CD14-positive monocyte (primary cell): Measurements from ENCODE around the gene DYNLT2. TPM values are rescaled to one million over a fixed set of nuclear protein-coding genes. Genes with fewer than 3 reads are reported as not detected.

Experiments
- DNase-seq, 3 donors: peaks; one replicate each; pipeline ENCODE4 v3.0.0-alpha.2; 2011 to 2022
- H2AFZ ChIP-seq: 2 replicates; pipeline ENCODE4 v1.6.0; 2012; ENCODE audit warnings: mild to moderate bottlenecking, low read depth, low read length, inconsistent platforms; ENCODE audit not compliant: insufficient read depth, poor library complexity, severe bottlenecking
- H3K27ac ChIP-seq, 2 donors: 1 replicate in 1 of 2; 2 replicates in 1 of 2; pipeline ENCODE4 v1.5.1; 2012 to 2013; ENCODE audit warnings: low read length in 2 of 2, control low read depth in 1 of 2, inconsistent platforms in 1 of 2, low read depth in 1 of 2, mild to moderate bottlenecking in 1 of 2
- H3K27me3 ChIP-seq, 2 donors: one replicate each; pipeline versions ENCODE4 v1.6.0 to v1.6.1; 2011 to 2013; ENCODE audit warnings: low read length in 2 of 2; ENCODE audit not compliant: control insufficient read depth in 2 of 2, insufficient read depth in 2 of 2
- H3K36me3 ChIP-seq, 2 donors: replicated peaks in 1 of 2; 1 replicate in 1 of 2; 2 replicates in 1 of 2; pipeline versions ENCODE4 v1.5.1 to v1.6.1; 2012 to 2013; ENCODE audit warnings: low read length in 2 of 2, control low read depth in 1 of 2, inconsistent platforms in 1 of 2, mild to moderate bottlenecking in 1 of 2; ENCODE audit not compliant: insufficient read depth in 2 of 2, control insufficient read depth in 1 of 2
- H3K4me1 ChIP-seq, 2 donors: 1 replicate in 1 of 2; 2 replicates in 1 of 2; pipeline versions ENCODE4 v1.5.1 to v1.6.1; 2012 to 2013; ENCODE audit warnings: low read length in 2 of 2, control low read depth in 1 of 2, inconsistent platforms in 1 of 2, mild to moderate bottlenecking in 1 of 2, moderate library complexity in 1 of 2; ENCODE audit not compliant: insufficient read depth in 2 of 2, control insufficient read depth in 1 of 2
- H3K4me2 ChIP-seq: replicated peaks from 2 replicates; pipeline ENCODE3; 2012; ENCODE audit warnings: low read length, moderate library complexity, mild to moderate bottlenecking; ENCODE audit not compliant: poor library complexity, severe bottlenecking; ENCODE audit errors: extremely low read depth
- H3K4me3 ChIP-seq, 3 experiments: fragments of 200-600 bp in 1 of 3; sonication (generic) in 1 of 3; replicated peaks in 1 of 3; 1 replicate in 2 of 3; 2 replicates in 1 of 3; pipeline ENCODE4 v1.5.1; 2011 to 2013; ENCODE audit warnings: low read length in 3 of 3, mild to moderate bottlenecking in 3 of 3, control low read depth in 2 of 3, low read depth in 2 of 3, inconsistent platforms in 1 of 3, moderate library complexity in 1 of 3
- H3K79me2 ChIP-seq: 2 replicates; pipeline ENCODE4 v1.6.0; 2012; ENCODE audit warnings: mild to moderate bottlenecking, control low read depth, inconsistent platforms, low read length, moderate library complexity; ENCODE audit not compliant: insufficient read depth
- H3K9ac ChIP-seq: 2 replicates; pipeline ENCODE4 v1.6.0; 2017; ENCODE audit warnings: low read length, mild to moderate bottlenecking; ENCODE audit not compliant: insufficient read depth, poor library complexity, severe bottlenecking
- H3K9me3 ChIP-seq, 2 donors: replicated peaks in 1 of 2; 1 replicate in 1 of 2; 2 replicates in 1 of 2; pipeline versions ENCODE4 v1.5.1 to v1.6.1; 2012 to 2013; ENCODE audit warnings: low read length in 2 of 2, control low read depth in 1 of 2; ENCODE audit not compliant: control insufficient read depth in 1 of 2, insufficient read depth in 1 of 2
- H4K20me1 ChIP-seq: 2 replicates; pipeline ENCODE4 v1.6.0; 2012; ENCODE audit warnings: mild to moderate bottlenecking, low read length, control low read depth, moderate library complexity; ENCODE audit not compliant: insufficient read depth
- H3K27ac Mint-ChIP-seq, 7 donors: one replicate each; pipeline ENCODE4 v1.8.0; 2020; ENCODE audit warnings: mild to moderate bottlenecking in 7 of 7, mixed read lengths in 7 of 7, moderate library complexity in 6 of 7, inconsistent platforms in 2 of 7
- H3K27me3 Mint-ChIP-seq, 3 donors: one replicate each; pipeline ENCODE4 v1.8.0; 2021 to 2022; ENCODE audit warnings: low read depth in 3 of 3, mild to moderate bottlenecking in 3 of 3, mixed read lengths in 3 of 3, moderate library complexity in 3 of 3, inconsistent platforms in 1 of 3
- H3K36me3 Mint-ChIP-seq, 2 donors: one replicate each; pipeline ENCODE4 v1.8.0; 2020; ENCODE audit warnings: mixed read lengths in 2 of 2, inconsistent platforms in 1 of 2, mild to moderate bottlenecking in 1 of 2
- H3K4me1 Mint-ChIP-seq: one replicate; pipeline ENCODE4 v1.8.0; 2020; ENCODE audit warnings: mild to moderate bottlenecking, mixed read lengths
- H3K4me3 Mint-ChIP-seq, 2 donors: one replicate each; pipeline ENCODE4 v1.8.0; 2020; ENCODE audit warnings: mild to moderate bottlenecking in 2 of 2, mixed read lengths in 2 of 2, moderate library complexity in 1 of 2
- H3K9me3 Mint-ChIP-seq, 7 donors: one replicate each; pipeline ENCODE4 v1.8.0; 2020 to 2022; ENCODE audit warnings: mixed read lengths in 7 of 7, mild to moderate bottlenecking in 6 of 7, moderate library complexity in 6 of 7, inconsistent platforms in 2 of 7
- WGBS: methylation state at CpG from one replicate; pipeline ENCODE4 v1.1.5; 2013; ENCODE audit warnings: missing lambda C conversion rate; ENCODE audit not compliant: insufficient coverage; 5-methylcytosine and 5-hydroxymethylcytosine counted together
- intact Hi-C, 2 donors: fragments of 100-400 bp; cut with micrococcal nuclease; formaldehyde crosslinking; loops; one replicate each; pipeline versions ENCODE4 v1.15.0 to v1.15.1; 2023
- polyA plus RNA-seq, 3 donors: library from polyadenylated mRNA; depleted of rRNA in 1 of 3; unstranded in 2 of 3; stranded (reverse) in 1 of 3; fragments of 300-500 nt in 2 of 3; fragments of >200 nt in 1 of 3; fragmentation: Illumina TruSeq in 2 of 3; gene quantifications; 1 replicate in 2 of 3; 2 replicates in 1 of 3; pipeline ENCODE4 v1.2.3, GENCODE V29; 2012 to 2021
- TF ChIP-seq, protein P1 (sequence below): fragments of 200-600 bp; IDR thresholded peaks from one replicate; pipeline ENCODE4 v1.8.0; 2022; ENCODE audit warnings: antibody characterized with exemption, mild to moderate bottlenecking

Gene DYNLT2
- polyA plus RNA-seq, 3 donors = 0.19 to 1.5 (median 0.86) TPM

- H3K36me3 ChIP-seq = peaks cover 29 to 68% of the 10 kb centered on the region in 2 donors
- H3K4me2 ChIP-seq = no peak overlapping the region
- H3K36me3 Mint-ChIP-seq = peaks cover 37 to 44% of the 10 kb centered on the region in 2 donors
- peaks cover 15% of the 10 kb centered on the region for H3K4me1 Mint-ChIP-seq
- peaks cover 0 to 3% of the 10 kb centered on the region in 2 donors for H3K4me1 ChIP-seq
- H3K27ac ChIP-seq = no peak overlapping the region
- TF ChIP-seq, protein P1, sequence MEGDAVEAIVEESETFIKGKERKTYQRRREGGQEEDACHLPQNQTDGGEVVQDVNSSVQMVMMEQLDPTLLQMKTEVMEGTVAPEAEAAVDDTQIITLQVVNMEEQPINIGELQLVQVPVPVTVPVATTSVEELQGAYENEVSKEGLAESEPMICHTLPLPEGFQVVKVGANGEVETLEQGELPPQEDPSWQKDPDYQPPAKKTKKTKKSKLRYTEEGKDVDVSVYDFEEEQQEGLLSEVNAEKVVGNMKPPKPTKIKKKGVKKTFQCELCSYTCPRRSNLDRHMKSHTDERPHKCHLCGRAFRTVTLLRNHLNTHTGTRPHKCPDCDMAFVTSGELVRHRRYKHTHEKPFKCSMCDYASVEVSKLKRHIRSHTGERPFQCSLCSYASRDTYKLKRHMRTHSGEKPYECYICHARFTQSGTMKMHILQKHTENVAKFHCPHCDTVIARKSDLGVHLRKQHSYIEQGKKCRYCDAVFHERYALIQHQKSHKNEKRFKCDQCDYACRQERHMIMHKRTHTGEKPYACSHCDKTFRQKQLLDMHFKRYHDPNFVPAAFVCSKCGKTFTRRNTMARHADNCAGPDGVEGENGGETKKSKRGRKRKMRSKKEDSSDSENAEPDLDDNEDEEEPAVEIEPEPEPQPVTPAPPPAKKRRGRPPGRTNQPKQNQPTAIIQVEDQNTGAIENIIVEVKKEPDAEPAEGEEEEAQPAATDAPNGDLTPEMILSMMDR = no peak
- H3K9me3 ChIP-seq = no peaks in the 10 kb centered on the region
- intact Hi-C loops = loop anchor here in 1 of 2 donors (10.0 kb wide), 1 partner anchor 494 kb away; no protein-coding TSS in a partner anchor
- no peak for DNase-seq
- no peak overlapping the region for H3K27ac Mint-ChIP-seq
- H3K9ac ChIP-seq = no peak overlapping the region
- no peaks in the 10 kb centered on the region for H3K27me3 Mint-ChIP-seq
- peaks cover 14% of the 10 kb centered on the region for H3K79me2 ChIP-seq
- H3K4me3 Mint-ChIP-seq = no peak overlapping the region
- no peaks in the 10 kb centered on the region for H3K9me3 Mint-ChIP-seq
- H4K20me1 ChIP-seq = peaks cover 7% of the 10 kb centered on the region
- no peak overlapping the region for H2AFZ ChIP-seq
- H3K27me3 ChIP-seq = no peaks in the 10 kb centered on the region
- H3K4me3 ChIP-seq = no peak overlapping the region
Observed at GRCh38 chr6:169709293-169709692, 42.1 kb downstream of the DYNLT2 start.

- peaks cover 30% of the 10 kb centered on the region for H3K79me2 ChIP-seq
- H3K9ac ChIP-seq = no peak overlapping the region
- H3K9me3 ChIP-seq = no peaks in the 10 kb centered on the region
- Mint-ChIP-seq H3K9me3 (no peaks in the 10 kb centered on the region), H3K36me3 (peaks cover 35 to 39% of the 10 kb centered on the region in 2 donors), H3K27ac (no peak overlapping the region), H3K4me3 (no peak overlapping the region), H3K27me3 (no peaks in the 10 kb centered on the region), H3K4me1 (peaks cover 28% of the 10 kb centered on the region)
- H3K27ac ChIP-seq = no peak overlapping the region
- peaks cover 26 to 55% of the 10 kb centered on the region in 2 donors for H3K36me3 ChIP-seq
- peaks cover 13% of the 10 kb centered on the region for H4K20me1 ChIP-seq
- no peak overlapping the region for H3K4me3 ChIP-seq
- no CpG with 5 or more reads among the region's 2 CpGs for WGBS
- TF ChIP-seq, protein P1 = no peak
- no peak overlapping the region for H2AFZ ChIP-seq
- intact Hi-C loops = loop anchor here in 1 of 2 donors (10.0 kb wide), 1 partner anchor 493 kb away; no protein-coding TSS in a partner anchor
- no peak for DNase-seq
- peaks cover 12 to 18% of the 10 kb centered on the region in 2 donors for H3K4me1 ChIP-seq
- no peaks in the 10 kb centered on the region for H3K27me3 ChIP-seq
- no peak overlapping the region for H3K4me2 ChIP-seq
Observed at GRCh38 chr6:169707772-169708171, 43.6 kb downstream of the DYNLT2 start.
